OCI-LY1 (cell line): ENCODE measurements around the gene CPSF4L.

Experiments used
- CTCF ChIP-seq: fragments of 200-600 bp; sonication (generic), shearing (Covaris generic); IDR thresholded peaks from 2 replicates; pipeline ENCODE4 v1.5.1; 2017; ENCODE audit warnings: mild to moderate bottlenecking, antibody characterized with exemption, low read length, moderate library complexity, mixed read lengths
- EZH2 ChIP-seq: fragments of 200-600 bp; sonication (generic), shearing (Covaris generic); IDR thresholded peaks from 2 replicates; pipeline ENCODE4 v1.8.0; 2017; ENCODE audit warnings: borderline replicate concordance, mixed run types, mild to moderate bottlenecking, antibody characterized with exemption, low read length, moderate library complexity, mixed read lengths

- TF ChIP-seq CTCF (no peak), EZH2 (no peak)
Observed at GRCh38 chr17:73268582-73269328, 7.1 kb upstream of the CPSF4L start.
